HG02973 (cell line): ENCODE measurements around the gene PPP2R3B.
"Not testable (repeated sequence)": the region's sequence is repeated elsewhere in the genome, so short reads cannot be mapped to it uniquely, and the experiment has no call there.

Experiments
- ATAC-seq: cut with Tn5 transposase; IDR thresholded peaks from one replicate; pipeline ENCODE4 v1.9.1; 2021; ENCODE audit warnings: moderate library complexity; ENCODE audit not compliant: unreplicated experiment

The PPP2R3B gene

GRCh38 chrX:320126-320783 is 66.5 kb downstream of the PPP2R3B start:
- no peak for ATAC-seq

DNA sequence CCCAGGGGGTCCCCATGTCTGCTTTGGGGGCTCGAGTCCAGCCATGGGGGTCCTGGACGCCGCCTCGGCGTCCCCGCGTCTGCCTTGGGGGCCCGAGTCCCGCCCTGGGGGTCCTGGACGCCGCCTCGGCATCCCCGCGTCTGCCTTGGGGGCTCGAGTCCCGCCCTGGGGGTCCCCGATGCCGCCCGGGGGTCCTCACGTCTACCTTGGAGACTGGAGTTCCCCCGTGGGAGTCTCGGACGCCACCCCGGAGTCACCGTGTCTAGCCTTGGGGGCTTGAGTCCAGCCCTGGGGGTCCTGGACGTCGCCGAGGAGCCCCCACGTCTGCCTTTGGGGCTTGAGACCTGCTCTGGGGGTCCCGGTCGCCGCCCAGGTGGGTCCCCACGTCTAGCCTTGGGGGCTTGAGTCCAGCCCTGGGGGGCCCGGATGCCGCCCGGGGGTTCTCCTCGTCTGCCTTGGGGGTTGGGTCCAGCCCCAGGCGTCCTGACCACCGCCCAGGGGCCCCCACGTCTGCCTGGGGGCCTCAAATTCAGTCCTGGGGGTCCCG is 67.1 kb downstream of the PPP2R3B start:
- no peak for ATAC-seq

DNA sequence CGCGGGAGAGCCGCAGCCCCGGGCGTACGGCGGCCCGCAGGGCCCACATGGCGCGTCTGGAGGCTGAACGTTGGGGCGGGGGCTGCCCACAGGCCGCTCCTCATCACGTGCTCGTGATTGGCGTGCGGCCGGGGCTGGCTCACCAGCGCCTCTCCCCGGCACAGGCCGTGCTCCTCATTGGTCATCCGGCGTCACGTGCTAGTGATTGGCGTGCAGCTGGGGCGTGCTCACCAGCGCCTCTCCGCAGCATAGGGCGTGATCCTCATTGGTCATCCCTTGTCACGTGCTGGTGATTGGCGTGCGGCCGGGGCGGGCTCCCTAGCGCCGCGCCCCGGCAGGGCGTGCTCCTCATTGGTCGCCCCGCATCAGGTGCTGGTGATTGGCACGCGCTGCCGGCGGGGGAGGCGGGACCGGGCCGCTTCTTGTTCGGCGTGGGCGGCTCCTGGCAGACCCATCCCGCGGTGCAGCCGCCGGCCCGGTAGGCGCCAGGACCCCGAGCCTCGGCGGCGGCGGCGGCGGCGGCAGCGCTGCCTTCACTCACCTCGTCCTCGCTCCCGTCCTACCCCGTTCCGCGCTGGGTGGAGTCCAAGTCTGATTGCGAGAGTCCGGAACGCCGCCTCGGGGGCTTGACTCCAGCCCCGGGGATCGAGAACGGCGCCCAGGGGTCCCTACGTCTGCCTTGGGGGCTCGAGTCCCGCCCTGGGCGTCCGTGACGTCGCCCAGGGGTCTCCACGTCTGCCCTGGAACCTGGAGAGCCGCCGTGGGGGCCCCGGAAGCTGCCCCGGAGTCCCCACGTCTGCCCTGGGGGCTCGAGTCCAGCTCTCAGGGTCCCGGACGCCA is 67.7 kb downstream of the PPP2R3B start, which contains the start of gene GTPBP6:
Gene GTPBP6, minus strand, starts transcription at position 58 of the 840 bp plus-strand sequence. Its CDS starts 9 bp downstream, at position 49.
- ATAC-seq, result peak; percentile 74

GRCh38 chrX:318068-318738 is 68.5 kb downstream of the PPP2R3B start:
- peak; percentile 62 for ATAC-seq

DNA sequence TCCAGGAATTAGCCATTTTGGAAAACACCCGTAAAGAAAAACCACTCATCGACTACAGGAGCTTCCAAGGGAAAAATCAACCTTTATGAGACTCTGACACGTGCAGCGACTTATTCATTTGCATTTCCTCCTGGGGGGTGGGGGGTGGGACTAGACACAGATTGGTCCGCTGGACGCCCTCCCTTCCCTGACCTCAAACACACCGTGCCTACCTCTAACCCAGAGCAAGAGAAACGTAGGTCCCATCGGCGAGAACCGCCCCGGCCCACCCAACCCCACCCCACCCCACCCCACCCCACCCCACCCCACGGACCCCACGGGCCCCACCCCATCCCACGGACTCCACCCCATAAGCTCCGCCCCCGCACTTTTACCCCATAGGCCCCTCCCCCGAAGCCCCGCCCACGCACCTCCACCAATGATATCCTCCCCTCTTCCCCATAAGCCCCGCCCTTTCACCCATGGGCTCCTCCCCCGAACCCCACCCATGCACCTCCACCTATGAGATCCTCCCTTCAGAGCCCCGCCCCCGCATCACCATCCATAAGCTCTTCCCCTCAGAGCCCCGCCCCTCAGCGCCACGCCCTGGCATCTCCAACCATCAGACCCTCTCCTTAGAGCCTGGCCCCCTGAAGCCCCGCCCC is 69.2 kb downstream of the PPP2R3B start:
- ATAC-seq, result no peak

DNA sequence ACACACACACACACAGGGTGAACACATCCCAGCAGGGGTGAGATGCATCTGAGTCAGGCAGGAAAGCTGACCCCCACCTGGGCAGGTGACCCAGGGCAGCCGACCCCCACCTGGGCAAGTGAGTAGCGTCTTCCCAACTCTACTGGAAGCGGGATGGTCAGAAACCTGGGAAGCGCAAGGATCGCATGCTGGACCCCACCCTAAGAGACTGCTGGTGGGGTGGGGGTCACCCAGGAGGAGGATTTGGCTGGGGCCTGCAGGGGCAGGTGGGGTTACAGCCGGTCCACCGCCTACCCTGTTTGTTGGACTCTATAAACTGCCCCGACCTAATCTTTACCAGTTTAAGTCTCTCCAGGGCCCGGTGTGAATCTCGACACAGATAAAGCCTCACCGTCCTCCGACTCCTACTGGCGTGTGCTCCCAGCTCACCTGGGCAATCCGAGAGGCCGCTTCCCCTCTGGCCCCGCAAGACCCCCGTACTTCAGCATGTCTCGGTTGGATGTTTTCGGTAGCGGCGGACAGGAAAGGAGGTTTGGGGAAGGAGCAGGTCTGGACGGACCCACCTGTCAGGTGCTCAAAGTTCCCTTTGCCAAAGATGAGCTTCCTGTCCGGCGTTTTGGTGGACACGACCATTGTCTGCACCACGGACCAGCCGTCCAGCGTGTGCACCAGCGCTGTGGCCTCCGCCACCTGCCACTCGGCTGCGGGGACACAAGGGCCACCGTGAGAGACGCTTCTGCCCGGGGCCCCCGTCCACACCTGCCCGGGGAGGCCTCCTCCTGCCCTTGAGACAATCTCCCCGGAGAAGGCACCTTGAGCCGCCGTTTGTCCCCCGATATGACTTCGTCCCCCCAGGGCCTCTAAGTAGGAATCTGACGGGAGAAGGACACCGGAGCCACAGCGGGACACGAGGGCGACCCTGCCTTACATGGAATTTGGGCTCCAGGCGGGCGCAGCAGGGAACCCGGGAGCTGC is 70.1 kb downstream of the PPP2R3B start:
- ATAC-seq, result no peak

GRCh38 chrX:314781-315595 is 71.7 kb downstream of the PPP2R3B start:
- no peak for ATAC-seq

GRCh38 chrX:314049-314448 is 72.7 kb downstream of the PPP2R3B start:
- no peak for ATAC-seq

DNA sequence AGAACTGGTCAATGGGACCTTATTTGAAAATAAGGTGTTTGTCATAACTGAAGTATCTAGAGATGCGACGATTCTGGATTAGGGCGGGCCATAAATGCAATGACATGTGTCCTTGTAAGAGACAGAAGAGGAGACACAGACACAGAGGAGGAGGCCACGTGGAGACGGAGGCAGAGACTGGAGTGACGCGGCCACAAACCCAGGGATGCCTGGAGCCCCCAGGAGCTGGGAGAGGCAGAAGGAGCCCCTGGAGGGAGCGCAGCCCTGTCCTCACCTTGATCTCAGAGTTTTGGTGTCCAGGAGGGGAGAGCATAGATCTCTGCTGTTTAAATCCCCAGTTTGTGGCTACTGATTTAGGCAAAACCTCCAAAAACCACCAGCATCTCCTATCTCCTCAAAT is 73.2 kb downstream of the PPP2R3B start:
- no peak for ATAC-seq

DNA sequence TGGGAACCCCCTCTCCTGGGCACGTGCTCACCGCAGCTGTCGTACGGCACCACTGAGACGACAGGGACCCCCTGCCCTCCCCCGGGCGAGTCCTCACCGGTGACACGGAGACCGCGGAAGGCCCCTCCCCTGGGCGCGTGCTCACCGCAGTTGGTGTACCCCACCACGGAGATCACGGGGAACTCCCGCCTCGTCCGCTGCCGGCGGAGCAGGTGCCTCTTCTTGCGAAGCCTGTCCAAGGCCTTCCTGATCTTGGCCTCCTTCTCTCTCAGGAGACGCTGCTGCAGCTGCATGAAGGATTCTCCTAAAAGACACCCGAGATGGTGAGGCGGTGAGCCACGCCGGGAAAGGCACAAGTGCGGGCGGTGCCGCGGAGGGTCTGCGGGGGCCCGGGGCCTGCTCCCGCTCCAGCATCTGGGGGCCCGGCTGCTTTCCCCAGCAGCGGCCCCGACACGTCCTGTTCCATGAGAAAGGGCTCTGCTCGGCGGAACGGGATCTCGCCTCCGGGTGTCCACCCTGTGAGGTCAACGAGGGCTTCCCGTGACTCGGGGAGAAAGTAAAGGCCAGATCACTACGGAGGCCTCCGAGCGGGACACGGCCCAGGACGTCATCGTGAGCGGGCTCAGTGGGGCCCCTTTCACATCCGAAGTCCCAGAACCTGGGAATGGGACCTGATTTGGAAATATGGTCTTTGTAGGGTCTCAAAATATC is 73.9 kb downstream of the PPP2R3B start:
- ATAC-seq, result no peak

DNA sequence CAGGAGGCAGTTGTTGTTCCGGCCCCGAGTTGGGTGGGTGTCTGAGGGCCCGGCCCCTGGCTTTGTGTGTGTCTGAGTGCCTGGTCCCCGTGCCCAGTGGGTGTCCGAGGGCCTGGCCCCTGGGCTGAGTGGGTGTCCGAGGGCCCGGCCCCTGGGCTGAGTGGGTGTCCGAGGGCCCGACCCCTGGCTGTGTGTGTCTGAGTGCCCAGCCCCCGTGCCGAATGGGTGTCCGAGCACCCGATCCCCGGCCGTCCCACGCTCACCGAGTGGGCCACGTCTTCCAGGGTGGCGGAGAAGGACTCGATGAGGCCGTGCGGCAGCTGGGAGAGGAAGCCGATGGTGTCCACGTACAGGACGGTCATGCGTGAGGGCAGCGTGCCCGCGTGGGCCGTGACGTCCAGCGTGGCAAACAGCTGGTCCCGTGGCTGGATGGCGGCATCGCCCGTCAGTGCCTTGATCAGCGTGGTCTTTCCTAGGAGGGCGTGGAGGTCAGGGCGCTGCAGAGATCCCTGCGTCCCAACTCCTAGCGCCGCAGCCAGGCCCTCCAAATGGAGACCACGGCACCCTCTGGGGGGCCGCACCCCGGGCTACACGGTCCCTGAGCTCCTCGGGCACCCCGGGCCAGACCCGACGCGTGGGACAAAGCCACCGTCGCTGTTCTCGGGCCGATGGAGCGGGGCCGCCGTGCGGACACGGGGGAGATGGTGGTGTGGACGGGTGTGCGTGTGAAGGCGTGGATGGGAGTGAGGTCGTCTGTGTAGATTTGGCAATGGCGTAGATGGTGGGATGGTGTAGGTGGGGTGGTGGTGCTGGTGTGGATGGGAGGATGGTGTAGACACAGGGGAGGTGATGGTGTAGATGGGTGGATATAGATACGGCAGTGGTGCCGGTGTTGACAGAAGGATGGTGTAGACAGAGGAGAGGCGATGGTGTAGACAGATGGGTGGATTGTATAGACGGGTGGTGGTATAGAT is 75.3 kb downstream of the PPP2R3B start:
- no peak for ATAC-seq

DNA sequence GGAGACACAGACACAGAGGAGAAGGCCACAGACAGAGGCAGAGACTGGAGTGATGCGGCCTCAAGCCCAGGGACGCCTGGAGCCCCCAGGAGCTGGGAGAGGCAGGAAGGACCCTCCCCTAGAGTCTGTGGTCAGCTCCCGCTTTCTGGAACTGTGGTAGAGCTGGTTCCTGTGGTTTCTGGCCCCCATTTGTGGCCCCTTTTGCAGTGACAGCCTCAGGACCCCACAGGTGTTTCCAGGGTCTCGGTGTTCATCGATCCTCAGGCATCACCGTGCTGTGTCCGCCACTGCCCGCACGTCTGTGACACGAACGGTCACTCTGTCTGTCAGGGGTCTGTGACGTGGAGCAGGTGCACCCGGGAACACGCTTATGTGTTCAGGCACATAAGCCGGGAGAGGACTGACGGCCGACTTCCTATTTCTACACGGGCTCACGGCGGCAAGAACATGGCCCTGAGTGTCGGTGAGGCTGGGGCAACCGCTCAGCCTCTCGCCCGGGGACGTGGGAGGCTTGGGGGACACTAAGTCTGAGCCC is 76.0 kb downstream of the PPP2R3B start:
- no peak for ATAC-seq

DNA sequence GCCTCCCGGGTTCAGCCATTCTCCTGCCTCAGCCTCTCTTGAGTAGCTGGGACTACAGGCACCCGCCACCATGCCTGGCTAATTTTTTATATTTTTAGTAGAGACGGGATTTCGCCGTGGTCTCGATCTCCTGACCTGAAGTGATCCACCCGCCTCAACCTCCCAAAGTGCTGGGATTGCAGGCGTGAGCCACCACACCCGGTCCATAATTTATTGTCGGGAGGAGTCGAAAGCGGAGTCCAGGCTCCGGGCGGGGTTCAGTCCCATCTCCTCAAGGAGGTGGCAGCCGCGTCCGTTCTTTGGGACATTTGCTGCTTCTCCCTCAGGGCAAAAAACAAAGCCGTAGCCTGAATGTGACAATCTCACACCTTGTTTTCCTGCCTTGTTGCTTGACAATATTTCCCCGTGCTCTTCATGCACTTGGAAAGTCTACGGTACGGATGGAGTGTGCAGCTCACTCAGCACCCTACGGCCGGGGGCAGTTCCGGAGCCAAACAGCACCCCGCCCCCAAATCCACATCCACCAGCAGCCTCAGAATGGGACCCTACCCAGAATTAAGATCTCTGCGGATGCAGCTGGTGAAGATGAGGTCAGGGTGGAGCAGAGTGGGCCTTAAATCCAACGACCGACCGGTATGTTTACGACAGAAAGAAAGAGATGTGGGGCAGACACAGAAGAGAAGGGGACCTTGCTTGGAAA is 77.7 kb downstream of the PPP2R3B start:
- ATAC-seq, result no peak

DNA sequence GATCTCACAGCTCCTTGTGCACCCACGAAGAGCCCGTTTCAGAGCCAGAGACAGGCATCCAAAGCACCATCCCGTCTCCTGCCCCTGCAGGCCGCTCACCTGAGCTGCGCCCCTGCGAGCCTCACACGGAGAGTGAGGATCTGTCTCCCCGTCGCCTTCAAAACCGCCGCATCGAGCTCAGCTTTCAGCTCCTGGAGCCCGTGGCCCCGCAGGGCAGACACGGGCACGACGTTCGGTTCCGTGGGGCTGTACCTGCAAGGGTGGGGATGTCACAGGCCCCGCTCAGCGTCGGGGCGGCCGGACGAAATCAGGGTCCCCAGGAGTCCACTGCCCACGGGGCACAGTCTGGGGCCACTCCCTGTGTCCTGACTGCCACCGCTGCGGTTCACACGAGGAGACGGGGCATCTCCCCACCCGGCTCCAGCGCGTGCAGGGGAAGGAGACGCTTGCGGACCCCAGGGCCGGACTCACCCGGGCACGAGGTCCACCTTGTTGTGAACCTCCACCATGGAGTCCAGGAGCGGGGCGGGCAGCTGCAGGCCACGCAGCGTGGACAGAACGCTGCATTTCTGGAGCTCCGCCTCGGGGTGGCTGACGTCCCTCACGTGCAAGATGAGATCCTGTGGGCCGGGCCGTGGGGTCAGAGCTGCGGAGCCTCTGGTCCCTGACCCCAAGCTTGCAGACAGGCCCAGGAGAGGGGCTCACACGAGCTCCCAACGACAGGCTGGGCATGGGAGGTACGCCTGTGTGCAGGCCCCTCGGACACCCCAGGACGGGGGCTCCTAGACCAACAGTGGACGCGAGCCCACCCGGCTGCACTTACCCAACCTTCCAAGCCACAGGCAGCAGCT is 79.2 kb downstream of the PPP2R3B start:
- no peak for ATAC-seq

DNA sequence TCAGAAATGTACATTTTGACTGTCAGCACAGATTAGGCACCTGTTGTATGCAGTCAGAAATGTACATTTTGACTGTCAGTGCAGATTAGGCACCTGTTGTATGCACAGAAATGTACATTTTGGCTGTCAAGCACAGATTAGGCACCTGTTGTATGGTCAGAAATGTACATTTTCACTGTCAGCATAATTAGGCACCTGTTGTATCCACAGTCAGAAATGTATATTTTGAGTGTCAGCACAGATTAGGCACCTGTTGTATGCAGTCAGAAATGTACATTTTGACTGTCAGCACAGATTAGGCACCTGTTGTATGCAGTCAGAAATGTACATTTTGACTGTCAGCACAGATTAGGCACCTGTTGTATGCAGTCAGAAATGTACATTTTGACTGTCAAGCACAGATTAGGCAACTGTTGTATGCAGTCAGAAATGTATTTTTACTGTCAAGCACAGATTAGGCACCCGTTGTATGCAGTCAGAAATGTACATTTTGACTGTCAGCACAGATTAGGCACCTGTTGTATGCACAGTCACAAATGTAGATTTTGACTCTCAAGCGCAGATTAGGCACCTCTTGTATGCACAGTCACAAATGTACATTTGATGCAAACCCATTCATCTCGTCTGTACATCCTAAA is 80.0 kb downstream of the PPP2R3B start:
- not testable (repeated sequence) for ATAC-seq
